Measurements from ENCODE around the gene PRR23A. TPM values are rescaled to one million over a fixed set of nuclear protein-coding genes. Genes with fewer than 3 reads are reported as not detected.
"Not testable (repeated sequence)": the region's sequence is repeated elsewhere in the genome, so short reads cannot be mapped to it uniquely, and the experiment has no call there.

The PRR23A gene
- total RNA-seq: not detected

DNA sequence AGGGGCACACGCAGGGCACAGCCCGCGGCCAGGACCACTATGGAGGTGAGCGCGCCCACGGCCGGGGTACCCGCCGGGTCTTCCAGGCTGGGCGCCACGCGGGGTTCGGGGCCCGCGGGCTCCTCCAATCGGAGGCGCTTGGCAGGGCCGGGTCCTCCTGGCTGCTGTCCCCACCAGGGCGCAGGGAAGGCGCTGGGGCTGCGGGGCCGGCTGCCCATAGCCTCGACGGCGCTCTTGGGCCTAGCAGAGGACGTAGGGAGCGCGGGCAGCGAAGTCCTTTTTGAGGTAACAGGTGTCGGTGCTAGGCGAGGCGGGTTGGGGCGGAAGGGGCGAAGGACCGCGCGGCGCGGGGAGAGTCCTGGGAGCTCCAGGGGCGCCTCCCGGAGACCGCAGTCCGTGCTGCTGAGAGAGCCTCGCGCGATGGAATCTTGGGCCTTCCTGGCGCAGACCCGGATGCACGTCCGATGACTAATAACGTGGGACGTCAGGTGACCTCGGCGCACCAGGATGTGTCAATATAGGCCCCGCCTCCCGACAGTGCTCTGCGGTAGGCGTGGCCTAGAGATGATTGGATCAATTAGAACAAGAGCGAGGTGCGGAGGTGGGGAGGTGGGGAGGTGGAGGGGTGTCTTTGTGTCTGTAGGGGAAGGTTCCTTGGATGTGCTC is at the start of gene PRR23A:
Gene PRR23A (minus strand): TSS at position 218 of the 666 bp plus-strand sequence. CDS start 0 bp downstream, at position 218.
- CTCF ChIA-PET: no interaction called here
- intact Hi-C loops (cut with micrococcal nuclease): no loop called here
- no peak for DNase-seq
- no peaks in the 10 kb centered on the region for H3K4me1 Mint-ChIP-seq (ENCODE audit: low read depth)
- no peak within 1 kb of the TSS for H3K4me3 Mint-ChIP-seq
- H3K27ac Mint-ChIP-seq: no peak within 1 kb of the TSS
- peaks cover 17% of the 10 kb centered on the region for H3K9me3 Mint-ChIP-seq
- H3K36me3 Mint-ChIP-seq (ENCODE audit: low read depth): peaks cover 3% of the 10 kb centered on the region
- H3K27me3 Mint-ChIP-seq (ENCODE audit: low read depth): peaks cover 14% of the 10 kb centered on the region

DNA sequence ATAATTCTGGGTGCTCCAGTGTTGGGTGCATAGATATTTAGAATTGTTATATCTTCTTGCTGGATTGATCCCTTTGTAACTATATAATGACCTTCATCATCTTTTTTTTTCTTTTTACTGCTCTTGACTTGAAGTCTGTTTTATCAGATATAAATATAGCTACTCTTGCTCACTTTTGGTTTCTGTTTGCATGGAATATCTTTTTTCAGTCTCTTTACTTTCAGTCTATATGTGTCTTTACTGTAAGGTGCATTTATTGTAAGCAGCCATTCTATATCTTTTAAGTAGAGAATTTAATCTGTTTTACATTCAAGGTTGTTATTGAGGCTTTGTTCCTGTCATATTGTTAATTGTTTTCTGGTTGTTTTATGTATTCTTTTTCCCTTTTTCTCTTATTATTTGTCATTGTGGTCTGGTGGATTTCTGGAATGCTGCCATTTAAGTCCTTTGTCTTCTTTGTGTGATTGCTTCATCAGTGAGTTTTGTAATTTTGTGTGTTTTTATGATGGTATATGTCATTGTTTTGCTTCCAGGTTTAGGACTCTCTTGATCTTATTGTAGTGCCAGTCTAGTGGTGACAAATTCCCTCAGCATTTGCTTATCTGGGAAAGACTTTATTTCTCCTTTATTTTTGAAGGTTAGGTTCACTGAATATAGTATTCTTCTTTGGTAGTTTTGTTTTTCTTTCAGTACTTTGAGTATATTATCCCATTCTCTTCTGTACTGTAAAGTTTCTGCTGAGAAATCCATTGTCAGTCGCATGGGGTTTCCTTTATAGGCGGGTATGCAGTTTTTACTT is 46.9 kb upstream of the PRR23A start:
- CTCF ChIA-PET: no interaction called here
- no peaks in the 10 kb centered on the region for H3K4me1 Mint-ChIP-seq (ENCODE audit: low read depth)
- peaks cover 3% of the 10 kb centered on the region for H3K36me3 Mint-ChIP-seq (ENCODE audit: low read depth)
- H3K27me3 Mint-ChIP-seq (ENCODE audit: low read depth): no peaks in the 10 kb centered on the region
- no peak for DNase-seq
- intact Hi-C loops (cut with micrococcal nuclease): no loop called here
- H3K27ac Mint-ChIP-seq: no peak overlapping the region
- no peak overlapping the region for H3K4me3 Mint-ChIP-seq
- H3K9me3 Mint-ChIP-seq: peaks cover 20% of the 10 kb centered on the region

DNA sequence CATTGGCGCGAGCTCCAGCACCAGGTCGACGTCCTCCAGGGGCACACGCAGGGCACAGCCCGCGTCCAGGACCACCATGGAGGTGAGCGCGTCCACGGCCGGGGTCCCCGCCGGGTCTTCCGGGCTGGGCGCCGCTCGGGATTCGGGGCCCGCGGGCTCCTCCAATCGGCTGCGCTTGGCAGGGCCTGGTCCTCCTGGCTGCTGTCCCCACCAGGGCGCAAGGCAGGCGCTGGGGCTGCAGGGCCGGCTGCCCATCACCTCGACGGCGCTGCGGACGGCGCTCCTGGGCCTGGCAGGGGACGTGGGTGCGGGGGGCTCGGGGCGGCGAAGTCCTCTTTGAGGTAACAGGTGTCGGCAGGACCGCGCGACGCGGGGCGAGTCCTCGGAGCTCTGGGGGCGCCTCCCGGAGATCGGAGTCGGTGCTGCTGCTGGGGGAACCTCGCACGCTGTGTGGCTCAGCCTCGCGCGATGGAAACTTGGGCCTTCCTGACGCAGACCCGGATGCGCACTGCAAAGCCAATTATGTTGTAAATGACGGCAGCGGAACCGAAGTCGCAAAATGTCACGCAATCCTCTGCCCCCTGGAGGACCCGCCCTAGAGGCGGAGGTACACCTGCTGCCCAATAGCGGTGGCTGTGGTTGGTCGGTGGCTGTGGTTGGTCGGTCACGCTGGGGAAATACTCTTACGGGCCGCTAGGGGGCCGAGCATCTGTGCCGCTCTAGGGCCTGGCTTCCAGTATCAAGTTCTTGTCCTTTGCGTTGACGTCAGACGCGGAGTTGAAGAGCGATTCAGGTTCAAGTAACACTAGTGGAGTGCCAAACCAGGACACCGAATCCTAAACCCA is 38.5 kb upstream of the PRR23A start, which contains the start of gene PRR23C:
Gene PRR23C (minus strand): TSS at position 527 of the 845 bp plus-strand sequence. CDS start 272 bp downstream, at position 255.
- Mint-ChIP-seq H3K36me3 (ENCODE audit: low read depth) (no peaks in the 10 kb centered on the region), H3K27me3 (ENCODE audit: low read depth) (no peaks in the 10 kb centered on the region), H3K27ac (no peak within 1 kb of the TSS), H3K4me1 (ENCODE audit: low read depth) (no peaks in the 10 kb centered on the region), H3K4me3 (no peak within 1 kb of the TSS), H3K9me3 (peaks cover 11% of the 10 kb centered on the region)
- CTCF ChIA-PET: interaction anchor here (0.6 kb wide), 1 partner anchor 23 kb away, joined by 3 read pairs; no protein-coding TSS in a partner anchor
- no peak for DNase-seq
- intact Hi-C loops (cut with micrococcal nuclease): no loop called here

DNA sequence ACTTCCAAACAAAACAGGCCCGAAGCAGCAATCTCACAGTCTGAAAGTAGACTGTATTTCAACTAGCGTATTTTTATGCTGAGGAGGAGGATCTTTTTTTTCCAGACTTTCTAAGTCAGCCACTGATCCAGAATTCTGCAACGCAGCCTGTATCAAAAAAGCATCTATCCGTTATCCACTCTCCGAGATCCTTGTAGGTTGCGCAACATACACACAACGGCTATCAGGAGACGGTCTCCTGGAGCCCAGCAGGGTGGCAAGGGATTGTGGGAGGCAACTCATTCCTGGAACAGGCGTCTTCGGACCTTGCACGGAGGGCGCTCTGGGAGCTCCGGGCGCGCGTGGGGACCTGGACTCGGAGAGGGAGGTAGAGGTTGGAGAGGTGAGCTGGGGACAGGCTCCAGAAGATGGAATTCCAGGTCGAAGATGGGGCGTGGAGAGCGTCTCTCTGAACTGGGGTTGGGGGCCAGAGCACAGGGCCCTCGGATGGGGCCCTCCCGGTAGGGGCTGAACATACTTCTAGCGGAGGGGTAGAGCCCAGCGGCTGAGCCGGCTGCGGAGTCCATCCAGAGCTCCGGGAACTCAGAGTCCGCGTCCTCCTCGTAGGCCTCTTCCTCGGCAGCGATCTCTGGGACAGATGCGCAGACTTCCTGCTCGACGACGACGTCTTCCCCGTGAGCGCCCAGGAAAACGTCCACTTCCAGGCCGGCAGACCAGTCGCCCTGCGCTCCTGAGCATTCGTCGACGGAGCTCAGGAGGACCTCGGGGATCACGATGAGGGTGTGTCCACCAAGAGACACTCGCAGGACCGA is 37.7 kb upstream of the PRR23A start:
- intact Hi-C loops (cut with micrococcal nuclease): no loop called here
- no peak overlapping the region for H3K27ac Mint-ChIP-seq

DNA sequence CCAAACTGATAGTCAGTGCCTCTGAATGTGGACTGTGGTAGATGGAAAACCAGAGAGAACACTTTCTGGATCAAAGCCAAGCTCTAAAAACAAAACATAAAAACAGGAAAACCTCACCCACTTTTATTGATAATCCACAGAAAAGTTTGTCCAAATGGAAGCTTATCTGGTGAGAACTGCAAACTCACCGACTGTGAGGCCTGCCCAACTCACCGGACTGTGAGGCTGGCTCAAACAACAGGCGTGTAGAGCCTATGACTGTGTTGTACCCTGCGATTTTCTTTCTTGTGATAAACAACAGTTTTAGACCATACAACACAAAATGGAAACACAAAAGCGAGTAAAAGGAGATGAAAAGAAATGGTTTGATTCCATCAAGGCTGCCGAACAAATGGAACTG is 31.4 kb upstream of the PRR23A start:
- Mint-ChIP-seq H3K27ac (no peak overlapping the region), H3K36me3 (ENCODE audit: low read depth) (no peaks in the 10 kb centered on the region), H3K4me3 (no peak overlapping the region), H3K9me3 (no peaks in the 10 kb centered on the region), H3K4me1 (ENCODE audit: low read depth) (no peaks in the 10 kb centered on the region), H3K27me3 (ENCODE audit: low read depth) (no peaks in the 10 kb centered on the region)
- intact Hi-C loops (cut with micrococcal nuclease): no loop called here
- DNase-seq: no peak
- CTCF ChIA-PET: interaction anchor here (1.0 kb wide), 1 partner anchor 18 kb away, joined by 3 read pairs; no protein-coding TSS in a partner anchor

More for the DNA sequence above, 37.7 kb upstream of the PRR23A start:
- peaks cover 9% of the 10 kb centered on the region for H3K9me3 Mint-ChIP-seq
- no peak overlapping the region for H3K4me3 Mint-ChIP-seq
- DNase-seq: no peak
- H3K27me3 Mint-ChIP-seq (ENCODE audit: low read depth): no peaks in the 10 kb centered on the region
- H3K4me1 Mint-ChIP-seq (ENCODE audit: low read depth): no peaks in the 10 kb centered on the region
- CTCF ChIA-PET: no interaction called here
- H3K36me3 Mint-ChIP-seq (ENCODE audit: low read depth): no peaks in the 10 kb centered on the region

DNA sequence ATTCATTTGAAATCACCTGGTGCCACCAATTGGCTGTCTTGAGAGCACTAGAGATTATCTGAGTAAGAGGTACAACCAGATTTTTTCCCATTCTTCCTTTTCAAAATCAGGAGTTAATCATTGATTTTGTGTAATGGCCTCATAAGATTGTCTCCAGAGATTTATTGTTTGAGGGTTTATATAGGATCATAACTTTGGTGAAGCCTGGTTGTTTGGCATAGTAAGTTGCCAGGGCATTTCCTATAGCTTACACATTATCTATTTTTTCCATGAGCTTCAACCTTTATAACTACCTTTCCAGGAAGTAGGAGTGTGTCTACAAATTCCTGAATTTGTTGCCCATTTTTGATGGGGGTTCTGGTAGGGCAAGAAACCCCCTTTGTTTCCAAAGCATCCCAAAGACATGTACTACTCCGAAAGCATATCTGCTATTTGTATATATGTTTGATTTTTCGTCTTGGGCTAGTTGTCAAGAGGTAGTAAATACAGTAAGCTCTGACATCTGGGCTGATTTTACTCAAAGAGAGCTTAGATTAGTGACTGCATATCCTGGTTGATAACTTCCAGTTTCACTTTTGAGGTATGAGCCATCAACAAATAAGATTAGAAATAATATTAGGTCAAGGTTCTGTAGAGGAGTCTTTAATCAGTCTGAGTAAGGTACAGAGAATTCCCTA is 26.4 kb upstream of the PRR23A start:
- Mint-ChIP-seq H3K27me3 (ENCODE audit: low read depth) (peaks cover 3% of the 10 kb centered on the region), H3K9me3 (peaks cover 13% of the 10 kb centered on the region), H3K4me3 (no peak overlapping the region), H3K36me3 (ENCODE audit: low read depth) (no peaks in the 10 kb centered on the region), H3K27ac (no peak overlapping the region), H3K4me1 (ENCODE audit: low read depth) (no peaks in the 10 kb centered on the region)
- CTCF ChIA-PET: no interaction called here
- intact Hi-C loops (cut with micrococcal nuclease): no loop called here
- no peak for DNase-seq

DNA sequence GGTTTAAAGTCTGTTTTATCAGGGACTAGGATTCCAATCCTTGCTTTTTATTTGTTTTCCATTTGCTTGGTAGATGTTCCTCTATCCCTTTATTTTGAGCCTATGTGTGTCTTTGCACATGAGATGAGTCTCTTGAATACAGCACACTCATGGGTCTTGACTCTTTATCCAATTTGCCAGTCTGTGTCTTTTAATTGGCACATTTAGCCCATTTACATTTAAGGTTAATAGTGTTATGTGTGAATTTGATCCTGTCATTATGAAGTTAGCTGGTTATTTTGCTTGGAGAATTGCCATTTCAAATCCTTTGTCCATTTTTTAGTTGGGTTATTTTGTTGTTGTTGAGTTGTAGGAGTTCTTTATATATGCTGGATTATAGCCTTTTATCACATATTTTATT is 24.5 kb upstream of the PRR23A start:
- intact Hi-C loops (cut with micrococcal nuclease); H3K36me3 Mint-ChIP-seq (ENCODE audit: low read depth); H3K27me3 Mint-ChIP-seq (ENCODE audit: low read depth); H3K4me3 Mint-ChIP-seq; DNase-seq; H3K4me1 Mint-ChIP-seq (ENCODE audit: low read depth); CTCF ChIA-PET; H3K27ac Mint-ChIP-seq: not testable (repeated sequence)
- peaks cover 13% of the 10 kb centered on the region for H3K9me3 Mint-ChIP-seq

DNA sequence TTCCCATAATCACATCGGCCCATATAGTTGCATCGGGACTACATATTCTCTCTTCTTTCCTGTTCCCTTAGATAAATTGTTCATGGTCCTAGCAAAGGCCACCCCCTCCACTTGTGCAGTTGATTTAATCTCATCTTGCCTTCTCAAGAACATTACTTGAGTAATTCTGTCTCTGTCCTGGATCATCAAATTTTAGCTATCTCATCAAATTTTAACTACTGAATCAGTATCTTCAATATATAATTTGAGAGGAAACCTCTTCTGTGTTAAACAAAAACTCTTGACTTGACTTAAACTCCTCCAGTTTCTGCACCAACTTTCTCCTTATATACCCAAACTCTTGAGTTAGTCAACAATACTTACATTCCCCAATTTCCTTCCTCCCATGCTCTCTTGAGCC is 18.9 kb upstream of the PRR23A start:
- DNase-seq: no peak
- Mint-ChIP-seq H3K27ac (no peak overlapping the region), H3K4me3 (no peak overlapping the region), H3K27me3 (ENCODE audit: low read depth) (peaks cover 8% of the 10 kb centered on the region), H3K9me3 (peaks cover 5% of the 10 kb centered on the region), H3K4me1 (ENCODE audit: low read depth) (no peaks in the 10 kb centered on the region), H3K36me3 (ENCODE audit: low read depth) (no peaks in the 10 kb centered on the region)
- intact Hi-C loops (cut with micrococcal nuclease): no loop called here
- CTCF ChIA-PET: no interaction called here

DNA sequence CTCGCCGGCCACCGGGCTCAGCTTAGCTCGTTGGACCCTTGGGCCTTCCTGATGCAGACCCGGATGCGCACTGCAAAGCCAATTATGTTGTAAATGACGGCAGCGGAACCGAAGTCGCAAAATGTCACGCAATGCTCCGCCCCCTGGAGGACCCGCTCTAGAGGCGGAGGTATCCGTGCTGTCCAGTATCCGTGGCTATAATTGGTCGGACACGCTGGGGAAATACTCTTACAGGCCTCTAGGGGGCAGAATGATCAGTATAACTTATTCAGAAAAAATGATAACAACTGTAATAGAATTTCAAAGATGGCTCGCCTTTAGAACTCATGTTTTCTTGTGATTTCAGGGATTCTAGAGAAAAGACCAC is 14.8 kb upstream of the PRR23A start, which contains the start of gene PRR23B:
Gene PRR23B (minus strand): TSS at position 59 of the 367 bp plus-strand sequence. CDS start 265 bp downstream, outside the sequence.
- Mint-ChIP-seq H3K36me3 (ENCODE audit: low read depth) (peaks cover 6% of the 10 kb centered on the region), H3K9me3 (peaks cover 7% of the 10 kb centered on the region), H3K4me1 (ENCODE audit: low read depth) (no peaks in the 10 kb centered on the region), H3K27me3 (ENCODE audit: low read depth) (peaks cover 11% of the 10 kb centered on the region), H3K27ac (no peak within 1 kb of the TSS), H3K4me3 (no peak within 1 kb of the TSS)
- DNase-seq: no peak
- intact Hi-C loops (cut with micrococcal nuclease): no loop called here
- CTCF ChIA-PET: no interaction called here

DNA sequence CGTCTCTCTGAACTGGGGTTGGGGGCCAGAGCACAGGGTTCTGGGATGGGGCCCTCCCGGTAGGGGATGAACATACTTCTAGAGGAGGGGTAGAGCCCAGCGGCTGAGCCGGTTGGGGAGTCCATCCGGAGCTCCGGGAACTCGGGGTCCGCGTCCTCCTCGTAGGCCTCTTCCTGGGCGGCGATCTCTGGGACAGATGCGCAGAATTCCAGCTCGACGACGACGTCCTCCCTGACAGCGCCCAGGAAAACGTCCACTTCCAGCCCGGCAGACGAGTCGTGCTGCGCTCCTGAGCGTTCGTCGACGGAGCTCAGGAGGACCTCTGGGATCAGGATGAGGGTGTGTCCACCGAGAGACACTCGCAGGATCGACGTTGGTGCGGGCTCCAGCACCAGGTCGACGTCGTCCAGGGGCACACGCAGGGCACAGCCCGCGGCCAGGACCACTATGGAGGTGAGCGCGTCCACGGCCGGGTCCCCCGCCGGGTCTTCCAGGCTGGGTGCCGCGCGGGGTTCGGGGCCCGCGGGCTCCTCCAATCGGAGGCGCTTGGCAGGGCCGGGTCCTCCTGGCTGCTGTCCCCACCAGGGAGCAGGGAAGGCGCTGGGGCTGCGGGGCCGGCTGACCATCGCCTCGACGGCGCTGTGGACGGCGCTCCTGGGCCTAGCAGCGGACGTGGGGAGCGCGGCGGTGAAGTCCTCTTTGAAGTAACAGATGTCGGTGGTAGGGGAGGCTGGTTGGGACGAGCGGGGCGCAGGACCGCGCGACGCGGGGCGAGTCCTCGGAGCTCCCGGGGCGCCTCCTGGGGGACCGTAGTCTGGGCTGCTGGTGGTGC is 14.2 kb upstream of the PRR23A start:
- CTCF ChIA-PET: no interaction called here
- Mint-ChIP-seq H3K4me3 (no peak overlapping the region), H3K36me3 (ENCODE audit: low read depth) (peaks cover 6% of the 10 kb centered on the region), H3K27me3 (ENCODE audit: low read depth) (peaks cover 11% of the 10 kb centered on the region), H3K4me1 (ENCODE audit: low read depth) (no peaks in the 10 kb centered on the region), H3K27ac (no peak overlapping the region), H3K9me3 (peaks cover 7% of the 10 kb centered on the region)
- DNase-seq: no peak
- intact Hi-C loops (cut with micrococcal nuclease): no loop called here
